ENCODE data around the gene TMEM132C.

Gene TMEM132C

GRCh38 chr12:128510511-128510910, 243.5 kb downstream of the TMEM132C start:
- DNase-seq: no peak

- no peak for DNase-seq
Observed at GRCh38 chr12:128513331-128513730, 246.4 kb downstream of the TMEM132C start.

- no peak for DNase-seq
Observed at GRCh38 chr12:128513831-128514230, 246.9 kb downstream of the TMEM132C start.

GRCh38 chr12:128518644-128519043, 251.7 kb downstream of the TMEM132C start:
- no peak for DNase-seq

- DNase-seq: no peak
Observed at GRCh38 chr12:128519426-128519825, 252.5 kb downstream of the TMEM132C start.

GRCh38 chr12:128521981-128522380, 255.0 kb downstream of the TMEM132C start:
- no peak for DNase-seq

- no peak for DNase-seq
Observed at GRCh38 chr12:128524439-128524838, 257.5 kb downstream of the TMEM132C start.

- no peak for DNase-seq
Observed at GRCh38 chr12:128531170-128531569, 264.2 kb downstream of the TMEM132C start.

GRCh38 chr12:128534906-128535305, 267.9 kb downstream of the TMEM132C start:
- DNase-seq: no peak

GRCh38 chr12:128536810-128537209, 269.8 kb downstream of the TMEM132C start:
- DNase-seq: no peak

GRCh38 chr12:128537668-128538067, 270.7 kb downstream of the TMEM132C start:
- no peak for DNase-seq

GRCh38 chr12:128542844-128543243, 275.9 kb downstream of the TMEM132C start:
- no peak for DNase-seq

- no peak for DNase-seq
Observed at GRCh38 chr12:128543460-128543859, 276.5 kb downstream of the TMEM132C start.

- no peak for DNase-seq
Observed at GRCh38 chr12:128543971-128544370, 277.0 kb downstream of the TMEM132C start.

GRCh38 chr12:128548949-128549348, 282.0 kb downstream of the TMEM132C start:
- DNase-seq: no peak

GRCh38 chr12:128549601-128550218, 282.7 kb downstream of the TMEM132C start:
- DNase-seq: no peak

GRCh38 chr12:128551266-128551665, 284.3 kb downstream of the TMEM132C start:
- no peak for DNase-seq

GRCh38 chr12:128554546-128555304, 287.8 kb downstream of the TMEM132C start:
- DNase-seq: no peak

GRCh38 chr12:128557231-128557630, 290.3 kb downstream of the TMEM132C start:
- DNase-seq: no peak

GRCh38 chr12:128564956-128565355, 298.0 kb downstream of the TMEM132C start:
- DNase-seq: no peak

GRCh38 chr12:128567730-128568129, 300.8 kb downstream of the TMEM132C start:
- no peak for DNase-seq

GRCh38 chr12:128570191-128571065, 303.5 kb downstream of the TMEM132C start:
- DNase-seq: no peak
